Measurements from ENCODE around the gene UACA. TPM values are rescaled to one million over a fixed set of nuclear protein-coding genes. Genes with fewer than 3 reads are reported as not detected.

The UACA gene
- polyA plus RNA-seq, 1 donor (not counting 4 experiments of a cell fraction or from before 2014, with no cell fraction given), result 26.6 TPM

GRCh38 chr15:70796516-70797310 is 33.4 kb upstream of the UACA start:
- no peak overlapping the region for H3K9ac ChIP-seq (ENCODE audit: control insufficient read depth, extremely low read depth, insufficient read depth, low read length)
- DNase-seq (ENCODE audit: low read depth, low spot score) (no peak), FAIRE-seq (no peak)
- no peaks in the 10 kb centered on the region for H3K9me1 ChIP-seq (ENCODE audit: control insufficient read depth, extremely low read depth, insufficient read depth, low read length)
- H3K4me2 ChIP-seq (ENCODE audit: control insufficient read depth, extremely low read depth, insufficient read depth, low read depth, low read length), result no peak overlapping the region
- no peak overlapping the region for H3K4me3 ChIP-seq (ENCODE audit: control insufficient read depth in 2 of 3, extremely low read depth in 1 of 3, insufficient read depth in 2 of 3, low read depth in 1 of 3, low read length in 3 of 3)
- H3K79me2 ChIP-seq (ENCODE audit: control insufficient read depth, insufficient read depth, low read length), result no peaks in the 10 kb centered on the region
- no peak overlapping the region for H2AFZ ChIP-seq (ENCODE audit: control insufficient read depth, low read length)
- no peaks in the 10 kb centered on the region for H3K27me3 ChIP-seq (ENCODE audit: control insufficient read depth, extremely low read depth, insufficient read depth, low read length)
- dilution Hi-C loops (cut with MboI; ENCODE audit: extremely low pct_ligation_motif_present, low sequenced_read_pairs), result no loop called here
- H3K9me3 ChIP-seq (ENCODE audit: control insufficient read depth, low read depth, low read length), result no peaks in the 10 kb centered on the region
- H3K27ac ChIP-seq (ENCODE audit: control insufficient read depth, insufficient read depth, low read length), result no peak overlapping the region
- TF ChIP-seq EZH2 (IDR thresholded peaks at IDR 0.05; ENCODE audit: low read length) (no peak), CTCF (optimal IDR thresholded peaks at IDR 0.05 in 1 of 3, IDR thresholded peaks at IDR 0.05 in 1 of 3, conservative IDR thresholded peaks at IDR 0.05 in 1 of 3; ENCODE audit: extremely low read depth in 1 of 3, insufficient read depth in 2 of 3, low read length in 3 of 3) (no peak)
- H3K4me1 ChIP-seq (ENCODE audit: control insufficient read depth, extremely low read depth, insufficient read depth, low read length), result peaks cover 42% of the 10 kb centered on the region
- H4K20me1 ChIP-seq (ENCODE audit: control insufficient read depth, extremely low read depth, insufficient read depth, low read length), result no peaks in the 10 kb centered on the region
- H3K36me3 ChIP-seq (ENCODE audit: control insufficient read depth in 2 of 2, extremely low read depth in 1 of 2, insufficient read depth in 2 of 2, low read length in 2 of 2), result no peaks in the 10 kb centered on the region

GRCh38 chr15:70795311-70795665 is 31.9 kb upstream of the UACA start:
- H3K9me3 ChIP-seq (ENCODE audit: control insufficient read depth, low read depth, low read length), result no peaks in the 10 kb centered on the region
- FAIRE-seq, result peak; percentile 81
- peaks cover 39% of the 10 kb centered on the region for H3K4me1 ChIP-seq (ENCODE audit: control insufficient read depth, extremely low read depth, insufficient read depth, low read length)
- H3K27me3 ChIP-seq (ENCODE audit: control insufficient read depth, extremely low read depth, insufficient read depth, low read length), result no peaks in the 10 kb centered on the region
- peak overlapping the region; percentile 76 for H3K4me2 ChIP-seq (ENCODE audit: control insufficient read depth, extremely low read depth, insufficient read depth, low read depth, low read length)
- dilution Hi-C loops (cut with MboI; ENCODE audit: extremely low pct_ligation_motif_present, low sequenced_read_pairs), result no loop called here
- no peaks in the 10 kb centered on the region for H3K36me3 ChIP-seq (ENCODE audit: control insufficient read depth in 2 of 2, extremely low read depth in 1 of 2, insufficient read depth in 2 of 2, low read length in 2 of 2)
- H3K4me3 ChIP-seq (ENCODE audit: control insufficient read depth in 2 of 3, extremely low read depth in 1 of 3, insufficient read depth in 2 of 3, low read depth in 1 of 3, low read length in 3 of 3), result peak overlapping the region in 1 of 3 experiments; percentile 30
- H2AFZ ChIP-seq (ENCODE audit: control insufficient read depth, low read length), result peak overlapping the region; percentile 82
- TF ChIP-seq EZH2 (IDR thresholded peaks at IDR 0.05; ENCODE audit: low read length), result no peak
- H3K79me2 ChIP-seq (ENCODE audit: control insufficient read depth, insufficient read depth, low read length), result no peaks in the 10 kb centered on the region
- peak overlapping the region; percentile 66 for H3K9ac ChIP-seq (ENCODE audit: control insufficient read depth, extremely low read depth, insufficient read depth, low read length)
- DNase-seq (ENCODE audit: low read depth, low spot score), result no peak
- peak overlapping the region; percentile 82 for H3K27ac ChIP-seq (ENCODE audit: control insufficient read depth, insufficient read depth, low read length)
- no peaks in the 10 kb centered on the region for H4K20me1 ChIP-seq (ENCODE audit: control insufficient read depth, extremely low read depth, insufficient read depth, low read length)
- H3K9me1 ChIP-seq (ENCODE audit: control insufficient read depth, extremely low read depth, insufficient read depth, low read length), result no peaks in the 10 kb centered on the region
